ENCODE data around the gene LRRC56. TPM values are rescaled to one million over a fixed set of nuclear protein-coding genes. Genes with fewer than 3 reads are reported as not detected.

LRRC56 gene
- total and polyA plus RNA-seq, 2 of the 13 experiments (the other 11 are each of a cell fraction or from before 2014, with no cell fraction given), result 0.11 to 0.29 TPM

- no peak for TF ChIP-seq ZKSCAN5 (CRISPR knock-in tag; IDR thresholded peaks at IDR 0.05)
- TF ChIP-seq ZBTB7A (CRISPR knock-in tag; IDR thresholded peaks at IDR 0.05), result peak; percentile 75; the same call in 1 of the 2 replicates
- no peak for TF ChIP-seq IRX3 (CRISPR knock-in tag; IDR thresholded peaks at IDR 0.05; ENCODE audit: borderline replicate concordance, low read depth)
- no peak for TF ChIP-seq PTBP1 (IDR thresholded peaks at IDR 0.05; ENCODE audit: low read depth, low read length, poor library complexity, severe bottlenecking)
- TF ChIP-seq MEF2D (CRISPR knock-in tag; IDR thresholded peaks at IDR 0.05), result no peak
- TF ChIP-seq AGO1 (IDR thresholded peaks at IDR 0.05; ENCODE audit: low read depth, low read length, poor library complexity, severe bottlenecking), result peak; percentile 47
- no peak for TF ChIP-seq RXRA (CRISPR knock-in tag; IDR thresholded peaks at IDR 0.05)
- no peak for TF ChIP-seq BATF2 (CRISPR knock-in tag; IDR thresholded peaks at IDR 0.05)
- no peak for TF ChIP-seq ATRX (CRISPR knock-in tag; IDR thresholded peaks at IDR 0.05; ENCODE audit: borderline replicate concordance)
- TF ChIP-seq MYPOP (CRISPR knock-in tag; IDR thresholded peaks at IDR 0.05), result no peak
- no peak for TF ChIP-seq ZMAT3 (CRISPR knock-in tag; conservative IDR thresholded peaks at IDR 0.05)
- TF ChIP-seq HOXA7 (CRISPR knock-in tag; IDR thresholded peaks at IDR 0.05), result no peak
- TF ChIP-seq ZIK1 (CRISPR knock-in tag; IDR thresholded peaks at IDR 0.05; ENCODE audit: borderline replicate concordance, low read depth), result no peak
- no peak for TF ChIP-seq ZNF138 (CRISPR knock-in tag; IDR thresholded peaks at IDR 0.05; ENCODE audit: low read depth)
- TF ChIP-seq ZNF460 (CRISPR knock-in tag; IDR thresholded peaks at IDR 0.05; ENCODE audit: borderline replicate concordance), result no peak
- TF ChIP-seq LBX2 (CRISPR knock-in tag; IDR thresholded peaks at IDR 0.05; ENCODE audit: borderline replicate concordance), result no peak
- no peak for TF ChIP-seq MBD4 (IDR thresholded peaks at IDR 0.05; ENCODE audit: borderline replicate concordance, low read length)
- no peak for TF ChIP-seq ZBTB46 (CRISPR knock-in tag; IDR thresholded peaks at IDR 0.05; ENCODE audit: borderline replicate concordance)
- no peak for TF ChIP-seq RFXAP (CRISPR knock-in tag; IDR thresholded peaks at IDR 0.05; ENCODE audit: borderline replicate concordance)
- no peak for TF ChIP-seq HNRNPUL1 (IDR thresholded peaks at IDR 0.05; ENCODE audit: low read depth, low read length)
- no peak for TF ChIP-seq E2F5 (CRISPR knock-in tag; conservative IDR thresholded peaks at IDR 0.05)
- peak; percentile 53 for TF ChIP-seq CTCF (CRISPR knock-in tag; IDR thresholded peaks at IDR 0.05)
- no peak for TF ChIP-seq ZFP36L2 (CRISPR knock-in tag; IDR thresholded peaks at IDR 0.05)
- TF ChIP-seq ZFP41 (CRISPR knock-in tag; IDR thresholded peaks at IDR 0.05; ENCODE audit: borderline replicate concordance), result peak; percentile 39; the same call in 1 of the 2 replicates
These were observed 28.7 kb downstream of the LRRC56 start (continued) for GRCh38 chr11:565921-566509.
